Mucosa of descending colon (tissue), 3 donors: Measurements from ENCODE around the gene GRIK3. TPM values are rescaled to one million over a fixed set of nuclear protein-coding genes. Genes with fewer than 3 reads are reported as not detected.

ENCODE experiments used
- ATAC-seq: fragments of 200-7000 bp; cut with Tn5 transposase; one replicate; pipeline ENCODE4 v1.9.1; 2020; ENCODE audit warnings: mild to moderate bottlenecking, moderate library complexity
- DNase-seq, 3 donors: peaks; one replicate each; pipeline ENCODE4 v3.0.0-alpha.2; 2020
- H3K36me3 ChIP-seq: fragments of 200-600 bp; one replicate; pipeline ENCODE4 v1.8.0; 2021; ENCODE audit warnings: low read depth, mild to moderate bottlenecking
- H3K4me1 ChIP-seq: fragments of 200-600 bp; one replicate; pipeline ENCODE4 v1.8.0; 2021; ENCODE audit warnings: low read depth, mild to moderate bottlenecking
- H3K4me3 ChIP-seq: fragments of 200-600 bp; one replicate; pipeline ENCODE4 v1.8.0; 2021; ENCODE audit warnings: mild to moderate bottlenecking
- H3K9me3 ChIP-seq: fragments of 200-600 bp; one replicate; pipeline ENCODE4 v1.8.0; 2021; ENCODE audit warnings: mild to moderate bottlenecking
- CTCF ChIP-seq: fragments of 200-600 bp; IDR thresholded peaks from one replicate; pipeline ENCODE4 v1.8.0; 2022; ENCODE audit warnings: antibody characterized with exemption, mild to moderate bottlenecking
- intact Hi-C, 2 donors: fragments of 100-400 bp; cut with DNase I in 1 of 2; cut with micrococcal nuclease in 1 of 2; formaldehyde crosslinking; loops; one replicate each; pipeline versions ENCODE4 v1.11.0 to v1.11.1; 2022; cut with DNase I, micrococcal nuclease
- total RNA-seq, 3 donors: library from RNA; stranded (reverse); fragmentation: NEBNext Ultra II Directional in 2 of 3; extraction: Animal tissue kit (Norgen Biotek cat#: 25700) in 2 of 3; gene quantifications; one replicate each; pipeline versions ENCODE4 v1.2.1 to v1.2.4, GENCODE V29; 2021 to 2023
- donor health status: DM: no; HTN: no; CAD: no; lungs with moderate emphysema.
- donor health status: DM: no; HTN: no; CAD: no.
- donor health status: DM: no; HTN: yes; CAD: no.

The GRIK3 gene
- total RNA-seq, 3 donors from 2014 or later = 0.41 to 13.6 (median 1.5) TPM

DNA sequence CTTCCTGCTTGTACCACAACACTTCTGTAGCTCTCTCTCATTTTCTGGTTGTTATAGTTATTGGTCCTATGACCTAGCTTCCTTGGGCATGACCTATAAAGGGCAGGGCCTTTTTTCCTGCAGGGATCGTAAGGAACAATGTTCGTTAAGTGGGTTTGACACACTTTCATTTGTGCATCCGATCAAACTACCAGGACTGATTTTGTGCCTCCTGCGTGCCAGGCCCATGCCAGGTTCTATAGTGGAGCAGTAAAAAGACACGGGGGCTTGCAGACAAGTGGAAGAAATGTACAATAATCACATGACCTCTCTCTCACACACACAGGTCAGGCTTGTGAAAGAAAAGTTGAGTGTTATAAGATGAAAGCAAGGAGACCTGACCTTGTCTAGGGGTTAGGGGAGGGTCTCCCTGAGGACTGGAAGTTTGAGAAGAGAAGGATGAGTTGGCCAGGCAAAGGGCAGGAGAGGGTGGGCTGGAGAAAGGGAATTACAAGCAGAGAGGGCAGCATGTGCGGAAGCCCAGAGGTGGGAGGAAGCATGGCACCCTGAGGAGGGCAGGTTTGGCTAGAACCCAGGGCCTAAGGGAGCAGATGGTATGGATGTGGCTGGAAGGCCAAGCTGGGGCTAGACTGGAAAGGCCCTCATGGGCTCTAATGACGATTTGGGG lies 145.4 kb downstream of the GRIK3 start:
- ATAC-seq (no peak), DNase-seq (no peak)
- Histone ChIP-seq H3K9me3 (no peaks in the 10 kb centered on the region), H3K36me3 (no peaks in the 10 kb centered on the region), H3K4me1 (no peaks in the 10 kb centered on the region), H3K4me3 (no peak overlapping the region)
- intact Hi-C loops = no loop called here
- no peak for TF ChIP-seq CTCF

DNA sequence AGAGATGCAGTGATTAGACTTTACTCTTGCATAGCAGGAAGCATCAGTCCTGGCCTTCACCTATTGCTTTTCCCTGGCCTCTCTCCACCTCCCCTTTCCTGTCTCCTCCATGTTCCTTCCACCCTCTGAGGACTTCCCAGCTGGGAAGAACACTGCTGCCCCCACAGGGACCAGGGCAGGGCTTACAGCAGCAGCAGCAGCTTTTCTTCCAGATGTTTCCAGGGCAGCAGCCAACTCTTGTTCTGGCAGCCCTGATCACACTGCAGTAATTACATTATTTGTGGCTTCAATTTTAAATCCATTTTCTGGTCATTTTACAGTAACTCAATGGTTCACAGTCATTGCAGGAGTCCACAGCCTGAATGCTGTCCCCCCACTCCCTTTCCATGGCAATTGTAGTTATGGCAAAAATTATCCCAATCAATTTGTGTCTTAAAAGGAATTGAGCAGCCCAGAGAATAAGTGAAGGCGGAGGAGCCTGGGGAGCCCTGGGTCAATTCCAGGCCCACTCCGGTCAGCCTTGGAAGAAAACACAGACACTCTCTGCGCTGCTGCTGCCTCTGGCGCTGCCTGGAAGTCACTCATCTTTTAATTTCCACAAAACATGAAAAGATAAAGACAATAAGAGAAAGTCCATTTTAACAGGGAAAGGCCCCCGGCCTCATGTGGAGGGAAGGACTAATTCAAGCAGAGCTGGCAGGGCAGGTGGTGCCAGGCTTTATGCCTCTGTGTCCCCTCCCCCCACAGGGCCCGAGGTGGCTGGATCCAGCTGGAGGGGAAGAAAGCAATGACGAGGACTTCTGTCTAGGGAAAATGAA lies 148.6 kb downstream of the GRIK3 start:
- intact Hi-C loops = no loop called here
- no peak for ATAC-seq
- TF ChIP-seq CTCF = no peak
- no peak overlapping the region for H3K4me3 ChIP-seq
- no peaks in the 10 kb centered on the region for H3K9me3 ChIP-seq
- H3K4me1 ChIP-seq = no peaks in the 10 kb centered on the region
- no peak for DNase-seq
- H3K36me3 ChIP-seq = no peaks in the 10 kb centered on the region

- no peak for TF ChIP-seq CTCF
- Histone ChIP-seq H3K4me3 (no peak overlapping the region), H3K4me1 (no peaks in the 10 kb centered on the region), H3K9me3 (no peaks in the 10 kb centered on the region), H3K36me3 (no peaks in the 10 kb centered on the region)
- intact Hi-C loops = no loop called here
- DNase-seq = no peak
- ATAC-seq = no peak
Measured at GRCh38 chr1:36884801-36885200, 149.5 kb downstream of the GRIK3 start.

DNA sequence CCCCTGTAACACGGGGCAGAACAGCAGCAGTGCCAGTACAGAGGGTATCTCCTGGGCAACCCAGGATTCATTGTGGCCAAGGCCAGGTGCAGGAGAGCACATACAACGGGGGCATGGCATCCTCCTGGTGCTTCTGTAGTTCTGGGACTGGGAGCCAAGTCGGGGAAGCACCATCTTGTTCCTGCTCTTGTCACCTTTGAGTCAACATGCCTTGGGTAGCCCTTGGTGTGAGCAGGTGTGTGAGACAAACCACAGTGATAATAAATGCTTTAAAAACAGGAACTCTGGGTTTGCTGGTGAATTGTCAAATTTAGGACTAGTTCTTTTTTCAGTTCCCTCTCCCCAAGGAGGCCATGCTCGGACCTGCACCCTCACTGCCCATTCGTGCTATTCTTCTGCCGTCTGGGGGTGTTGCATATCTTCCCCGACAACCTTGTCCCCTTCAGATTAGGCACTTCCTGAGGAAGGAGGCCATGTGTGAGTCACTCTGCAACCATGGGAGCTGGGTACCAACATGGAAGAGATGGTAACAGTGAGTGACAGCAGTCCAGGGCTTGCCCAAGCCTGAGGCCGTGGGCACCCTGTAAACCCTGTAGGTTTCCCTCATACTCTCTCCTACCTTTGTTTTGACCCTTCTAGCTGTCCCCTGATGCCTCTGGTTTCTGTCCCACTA lies 150.2 kb downstream of the GRIK3 start:
- DNase-seq (no peak), ATAC-seq (no peak)
- TF ChIP-seq CTCF = no peak
- no peak overlapping the region for H3K4me3 ChIP-seq
- H3K9me3 ChIP-seq = no peaks in the 10 kb centered on the region
- no peaks in the 10 kb centered on the region for H3K36me3 ChIP-seq
- H3K4me1 ChIP-seq = no peaks in the 10 kb centered on the region
- intact Hi-C loops = no loop called here

DNA sequence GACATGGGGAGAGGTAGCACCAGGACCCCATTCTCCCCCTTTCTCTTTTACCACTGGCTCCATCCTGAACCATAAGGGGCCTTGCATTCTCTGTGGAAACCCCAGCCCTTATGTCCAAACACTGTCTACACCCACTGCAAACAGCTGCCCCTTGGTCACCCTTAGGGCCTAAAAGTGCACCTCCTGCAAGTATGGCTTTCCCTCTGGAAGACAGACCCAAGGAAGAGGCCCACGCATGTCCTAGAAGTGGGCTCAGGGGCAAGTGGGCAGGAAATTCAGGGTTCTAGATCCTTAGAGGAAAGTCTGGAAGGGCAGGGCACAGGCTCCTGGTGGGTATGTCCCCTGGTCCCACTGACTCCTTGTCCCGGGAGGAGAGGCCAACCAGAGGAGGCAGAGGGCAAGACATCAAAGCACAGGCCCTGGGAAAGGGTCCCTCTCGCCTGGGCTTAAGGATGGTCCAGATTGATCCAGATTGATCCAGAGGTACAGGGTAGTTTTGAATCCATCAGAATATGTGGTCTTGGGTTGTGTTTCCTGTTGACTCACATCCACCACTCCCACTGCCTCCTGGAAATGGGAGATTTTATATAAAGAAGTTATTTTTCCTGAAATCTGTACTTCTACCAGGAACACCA lies 150.9 kb downstream of the GRIK3 start:
- no peak for TF ChIP-seq CTCF
- H3K36me3 ChIP-seq = no peaks in the 10 kb centered on the region
- no peak for DNase-seq
- no peak for ATAC-seq
- intact Hi-C loops = no loop called here
- no peak overlapping the region for H3K4me3 ChIP-seq
- H3K9me3 ChIP-seq = no peaks in the 10 kb centered on the region
- H3K4me1 ChIP-seq = no peaks in the 10 kb centered on the region
